ENCODE results near the gene HELZ.

HELZ gene

GRCh38 chr17:67139784-67140665, 105.0 kb downstream of the HELZ start:
- no peak for TF ChIP-seq CTCF (IDR thresholded peaks at IDR 0.05)
- no peak overlapping the region for H3K27ac Mint-ChIP-seq
- peaks cover 8% of the 10 kb centered on the region for H3K9me3 Mint-ChIP-seq
- no peaks in the 10 kb centered on the region for H3K27me3 Mint-ChIP-seq (ENCODE audit: low read depth, poor library complexity)
- H3K4me1 Mint-ChIP-seq: no peaks in the 10 kb centered on the region
- peaks cover 72% of the 10 kb centered on the region for H3K36me3 Mint-ChIP-seq (ENCODE audit: low read depth)
- DNase-seq: no peak
- no peak overlapping the region for H3K4me3 Mint-ChIP-seq

- H3K4me1 Mint-ChIP-seq: no peaks in the 10 kb centered on the region
- peaks cover 69% of the 10 kb centered on the region for H3K36me3 Mint-ChIP-seq (ENCODE audit: low read depth)
- H3K27ac Mint-ChIP-seq: no peak overlapping the region
- no peak overlapping the region for H3K4me3 Mint-ChIP-seq
- H3K9me3 Mint-ChIP-seq: peaks cover 8% of the 10 kb centered on the region
- DNase-seq: no peak
- TF ChIP-seq CTCF (IDR thresholded peaks at IDR 0.05): no peak
- H3K27me3 Mint-ChIP-seq (ENCODE audit: low read depth, poor library complexity): no peaks in the 10 kb centered on the region
These were observed 105.7 kb downstream of the HELZ start for GRCh38 chr17:67139289-67139688.

- Mint-ChIP-seq H3K27me3 (ENCODE audit: low read depth, poor library complexity) (no peaks in the 10 kb centered on the region), H3K9me3 (peaks cover 8% of the 10 kb centered on the region), H3K4me1 (no peaks in the 10 kb centered on the region), H3K36me3 (ENCODE audit: low read depth) (peaks cover 61% of the 10 kb centered on the region), H3K27ac (peak overlapping the region; percentile 46), H3K4me3 (no peak overlapping the region)
- DNase-seq: no peak
- no peak for TF ChIP-seq CTCF (IDR thresholded peaks at IDR 0.05)
These were observed 106.6 kb downstream of the HELZ start for GRCh38 chr17:67138392-67138791.

- H3K27me3 Mint-ChIP-seq (ENCODE audit: low read depth, poor library complexity): no peaks in the 10 kb centered on the region
- no peak overlapping the region for H3K27ac Mint-ChIP-seq
- no peak for TF ChIP-seq CTCF (IDR thresholded peaks at IDR 0.05)
- H3K4me3 Mint-ChIP-seq: no peak overlapping the region
- peaks cover 5% of the 10 kb centered on the region for H3K9me3 Mint-ChIP-seq
- H3K4me1 Mint-ChIP-seq: no peaks in the 10 kb centered on the region
- no peak for DNase-seq
- H3K36me3 Mint-ChIP-seq (ENCODE audit: low read depth): peaks cover 56% of the 10 kb centered on the region
These were observed 107.1 kb downstream of the HELZ start for GRCh38 chr17:67137860-67138259.

GRCh38 chr17:67137026-67137370, 108.0 kb downstream of the HELZ start:
- H3K4me3 Mint-ChIP-seq: no peak overlapping the region
- H3K27ac Mint-ChIP-seq: no peak overlapping the region
- DNase-seq: no peak
- no peaks in the 10 kb centered on the region for H3K27me3 Mint-ChIP-seq (ENCODE audit: low read depth, poor library complexity)
- H3K36me3 Mint-ChIP-seq (ENCODE audit: low read depth): peaks cover 47% of the 10 kb centered on the region
- no peak for TF ChIP-seq CTCF (IDR thresholded peaks at IDR 0.05)
- peaks cover 2% of the 10 kb centered on the region for H3K9me3 Mint-ChIP-seq
- H3K4me1 Mint-ChIP-seq: no peaks in the 10 kb centered on the region
